K562 (cell line): ENCODE measurements around the gene SUCO. TPM values are rescaled to one million over a fixed set of nuclear protein-coding genes. Genes with fewer than 3 reads are reported as not detected.

Source experiments
- BRF1 ChIP-seq: IDR thresholded peaks from 3 replicates; pipeline ENCODE4 v1.6.1; 2011; ENCODE audit warnings: borderline replicate concordance, mild to moderate bottlenecking; ENCODE audit not compliant: insufficient read length; ENCODE audit errors: extremely low read depth
- CHCHD3 ChIP-seq: fragments of 250-450 bp; sonication (Bioruptor Pico); IDR thresholded peaks from 2 replicates; pipeline ENCODE4 v2.1.2; 2022; ENCODE audit warnings: mild to moderate bottlenecking
- E2F4 ChIP-seq: sonication (generic); formaldehyde crosslinking; IDR thresholded peaks from 2 replicates; pipeline ENCODE4 v1.8.0; 2022; ENCODE audit warnings: mild to moderate bottlenecking, low read depth, missing genetic modification reagents
- EP300 ChIP-seq: IDR thresholded peaks from 2 replicates; pipeline ENCODE4 v1.6.1; 2012; ENCODE audit warnings: low read length, improper control_type of control experiment
- ETV5 ChIP-seq: sonication (generic); formaldehyde crosslinking; IDR thresholded peaks from 2 replicates; pipeline ENCODE4 v1.4.0; 2020; ENCODE audit warnings: low read depth, mild to moderate bottlenecking, missing genetic modification reagents
- EZH2 ChIP-seq: IDR thresholded peaks from 2 replicates; pipeline ENCODE4 v1.6.1; 2012; ENCODE audit warnings: low read depth, mild to moderate bottlenecking, inconsistent platforms, low read length, borderline replicate concordance
- GMEB1 ChIP-seq: fragments of 250-450 bp; sonication (Bioruptor Pico); IDR thresholded peaks from 2 replicates; pipeline ENCODE4 v1.4.0; 2020; ENCODE audit warnings: mild to moderate bottlenecking
- HEY1 ChIP-seq: fragments of 250-450 bp; sonication (Bioruptor Pico); IDR thresholded peaks from 2 replicates; pipeline ENCODE4 v1.5.0; 2020; ENCODE audit warnings: mild to moderate bottlenecking, moderate library complexity, borderline replicate concordance
- HLTF ChIP-seq: fragments of 450-650 bp; IDR thresholded peaks from 2 replicates; pipeline ENCODE4 v1.6.1; 2016
- HMG20A ChIP-seq: fragments of 450-650 bp; formaldehyde crosslinking; conservative IDR thresholded peaks from 2 replicates; pipeline ENCODE4 v1.4.0; 2020; ENCODE audit warnings: mild to moderate bottlenecking, mixed read lengths
- MAFK ChIP-seq: IDR thresholded peaks from 2 replicates; pipeline ENCODE4 v1.6.1; 2011; ENCODE audit warnings: low read length, improper control_type of control experiment
- MCM2 ChIP-seq: fragments of 450-650 bp; IDR thresholded peaks from 2 replicates; pipeline ENCODE4 v1.6.1; 2017; ENCODE audit warnings: low read depth, mild to moderate bottlenecking
- NFE2L1 ChIP-seq: fragments of 450-650 bp; IDR thresholded peaks from 2 replicates; pipeline ENCODE4 v1.6.1; 2016; ENCODE audit warnings: missing genetic modification characterization, low read depth, mild to moderate bottlenecking, missing compliant biosample characterization, moderate library complexity, borderline replicate concordance
- POLR2A ChIP-seq: fragments of 450-650 bp; conservative IDR thresholded peaks from 2 replicates; pipeline ENCODE4 v1.6.1; 2016
- PURB ChIP-seq: sonication (generic); formaldehyde crosslinking; IDR thresholded peaks from 2 replicates; pipeline ENCODE4 v1.9.0; 2021; ENCODE audit warnings: low read depth, mild to moderate bottlenecking, missing genetic modification reagents
- SPI1 ChIP-seq: IDR thresholded peaks from 2 replicates; pipeline ENCODE4 v1.6.1; 2011; ENCODE audit warnings: low read depth, low read length, control low read depth, borderline replicate concordance
- SREBF2 ChIP-seq: sonication (generic); formaldehyde crosslinking; IDR thresholded peaks from 2 replicates; pipeline ENCODE4 v1.4.0; 2020; ENCODE audit warnings: mild to moderate bottlenecking, missing genetic modification reagents
- SUPT5H ChIP-seq: fragments of 450-650 bp; IDR thresholded peaks from 2 replicates; pipeline ENCODE4 v1.6.1; 2016
- TAF9B ChIP-seq: fragments of 450-650 bp; IDR thresholded peaks from 2 replicates; pipeline ENCODE4 v1.6.1; 2018; ENCODE audit warnings: mild to moderate bottlenecking; ENCODE audit not compliant: partially characterized antibody
- TSC22D4 ChIP-seq: fragments of 450-650 bp; IDR thresholded peaks from 2 replicates; pipeline ENCODE4 v1.6.1; 2016; ENCODE audit warnings: missing genetic modification characterization, missing biosample characterization, control low read depth
- XRCC3 ChIP-seq: fragments of 450-650 bp; IDR thresholded peaks from 2 replicates; pipeline ENCODE4 v1.6.1; 2017; ENCODE audit warnings: mild to moderate bottlenecking, moderate library complexity
- ZBTB1 ChIP-seq: sonication (generic); formaldehyde crosslinking; IDR thresholded peaks from 2 replicates; pipeline ENCODE4 v1.8.1; 2023; ENCODE audit warnings: missing genetic modification reagents, low read depth, mild to moderate bottlenecking, borderline replicate concordance
- ZNF232 ChIP-seq: sonication (generic); formaldehyde crosslinking; IDR thresholded peaks from 2 replicates; pipeline ENCODE4 v1.8.0; 2022; ENCODE audit warnings: mild to moderate bottlenecking, missing genetic modification reagents
- ZNF253 ChIP-seq: fragments of 250-450 bp; sonication (Bioruptor Pico); conservative IDR thresholded peaks from 2 replicates; pipeline ENCODE4 v1.6.1; 2021; ENCODE audit warnings: mild to moderate bottlenecking
- ZNF41 ChIP-seq: fragments of 250-450 bp; sonication (Bioruptor Pico); conservative IDR thresholded peaks from 2 replicates; pipeline ENCODE4 v1.4.0; 2020; ENCODE audit warnings: mild to moderate bottlenecking
- ZNF584 ChIP-seq: fragments of 200-800 bp; sonication (Bioruptor generic); IDR thresholded peaks from 2 replicates; pipeline ENCODE4 v1.6.1; 2016; ENCODE audit warnings: low read depth, mild to moderate bottlenecking, missing genetic modification characterization, missing compliant biosample characterization
- ZZZ3 ChIP-seq: fragments of 450-650 bp; IDR thresholded peaks from 2 replicates; pipeline ENCODE4 v1.6.1; 2016; ENCODE audit warnings: antibody characterized with exemption, mild to moderate bottlenecking, moderate library complexity
- polyA plus RNA-seq, 8 experiments: library from polyadenylated mRNA; depleted of rRNA in 4 of 8; stranded (reverse) in 5 of 8; unstranded in 3 of 8; fragments of >200 nt; fragmentation: Nextera tagmentation in 2 of 8; fragmentation: Illumina TruSeq in 1 of 8; extraction: Ambion mirVana in 2 of 8; extraction: Trizol in 1 of 8; gene quantifications; 2 replicates each; pipeline versions ENCODE4 v1.2.1 to v1.2.3, GENCODE V29; 2011 to 2014; ENCODE audit warnings: inconsistent platforms in 1 of 8, missing spikeins in 1 of 8
- total RNA-seq, 7 experiments: library from RNA; depleted of rRNA in 6 of 7; stranded (reverse); fragments of >200 nt in 6 of 7; fragmentation: Illumina TruSeq in 2 of 7; extraction: Trizol in 2 of 7; gene quantifications; 2 replicates each; pipeline versions ENCODE4 v1.2.1 to v1.2.3, GENCODE V29; 2011 to 2021; ENCODE audit warnings: low replicate concordance in 1 of 7
- TF ChIP-seq, protein P1 (sequence below): fragments of 450-650 bp; IDR thresholded peaks from 2 replicates; pipeline ENCODE4 v1.6.1; 2016; ENCODE audit warnings: borderline replicate concordance

Gene SUCO
- total and polyA plus RNA-seq, 9 of the 15 experiments (the other 6 are each of a cell fraction or from before 2014, with no cell fraction given): 2.5 to 20.6 (median 14.3) TPM

DNA sequence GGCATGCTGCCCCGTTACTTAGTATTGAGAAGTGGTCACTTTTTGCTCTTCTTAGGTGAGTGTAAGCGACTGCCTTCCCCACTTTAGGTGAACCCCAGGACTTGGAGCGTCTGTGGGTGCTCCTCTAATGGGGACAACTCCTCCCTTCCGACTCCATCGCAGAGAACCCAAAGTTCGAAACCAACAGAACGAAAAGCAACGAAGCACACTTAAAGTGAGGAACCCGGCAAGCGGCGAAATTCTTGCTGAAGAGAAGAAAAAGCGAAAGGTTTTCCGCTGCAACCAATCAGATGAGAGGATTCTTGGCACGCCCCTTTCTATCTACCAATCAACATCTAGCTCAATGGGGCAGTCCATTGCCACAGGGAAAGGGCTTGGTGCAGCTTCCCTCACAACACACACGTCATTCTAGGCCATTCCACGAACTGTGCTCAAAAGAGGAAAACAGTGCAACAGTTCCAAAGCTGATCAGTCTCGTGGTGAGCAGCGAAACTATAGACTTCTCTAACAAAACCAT lies 709 bp upstream of the SUCO start (continued):
- peak; percentile 98 for TF ChIP-seq POLR2A
- TF ChIP-seq, protein P1, sequence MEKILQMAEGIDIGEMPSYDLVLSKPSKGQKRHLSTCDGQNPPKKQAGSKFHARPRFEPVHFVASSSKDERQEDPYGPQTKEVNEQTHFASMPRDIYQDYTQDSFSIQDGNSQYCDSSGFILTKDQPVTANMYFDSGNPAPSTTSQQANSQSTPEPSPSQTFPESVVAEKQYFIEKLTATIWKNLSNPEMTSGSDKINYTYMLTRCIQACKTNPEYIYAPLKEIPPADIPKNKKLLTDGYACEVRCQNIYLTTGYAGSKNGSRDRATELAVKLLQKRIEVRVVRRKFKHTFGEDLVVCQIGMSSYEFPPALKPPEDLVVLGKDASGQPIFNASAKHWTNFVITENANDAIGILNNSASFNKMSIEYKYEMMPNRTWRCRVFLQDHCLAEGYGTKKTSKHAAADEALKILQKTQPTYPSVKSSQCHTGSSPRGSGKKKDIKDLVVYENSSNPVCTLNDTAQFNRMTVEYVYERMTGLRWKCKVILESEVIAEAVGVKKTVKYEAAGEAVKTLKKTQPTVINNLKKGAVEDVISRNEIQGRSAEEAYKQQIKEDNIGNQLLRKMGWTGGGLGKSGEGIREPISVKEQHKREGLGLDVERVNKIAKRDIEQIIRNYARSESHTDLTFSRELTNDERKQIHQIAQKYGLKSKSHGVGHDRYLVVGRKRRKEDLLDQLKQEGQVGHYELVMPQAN: peak; percentile 79; the same call in 1 of the 2 replicates
- TF ChIP-seq HLTF: no peak
- TF ChIP-seq ZNF253 (CRISPR knock-in tag): no peak
- TF ChIP-seq XRCC3: no peak
- TF ChIP-seq EP300: peak; percentile 34; the same call in 1 of the 2 replicates
- no peak for TF ChIP-seq HMG20A (CRISPR knock-in tag)
- TF ChIP-seq ZNF584 (CRISPR knock-in tag): no peak
- TF ChIP-seq MCM2: no peak
- no peak for TF ChIP-seq ZBTB1 (CRISPR knock-in tag)
- no peak for TF ChIP-seq TSC22D4 (tag)
- no peak for TF ChIP-seq ETV5 (CRISPR knock-in tag)
- no peak for TF ChIP-seq PURB
- TF ChIP-seq TAF9B: peak; percentile 86
- no peak for TF ChIP-seq GMEB1 (CRISPR knock-in tag)
- no peak for TF ChIP-seq ZNF232
- TF ChIP-seq EZH2: no peak
- no peak for TF ChIP-seq CHCHD3 (CRISPR knock-in tag)
- no peak for TF ChIP-seq BRF1
- no peak for TF ChIP-seq HEY1 (CRISPR knock-in tag)
- TF ChIP-seq MAFK: peak; percentile 39; the same call in 1 of the 2 replicates
- no peak for TF ChIP-seq ZZZ3
- no peak for TF ChIP-seq SPI1
- no peak; the same call in 1 of the 2 replicates for TF ChIP-seq ZNF41 (CRISPR knock-in tag)
- no peak for TF ChIP-seq NFE2L1
- TF ChIP-seq SUPT5H: peak; percentile 97
- TF ChIP-seq E2F4: no peak; the same call in 1 of the 2 replicates
- TF ChIP-seq SREBF2: no peak
